HG03460 (cell line): Measurements from ENCODE around the gene FAM131A.

Source experiments
- ATAC-seq: cut with Tn5 transposase; IDR thresholded peaks from one replicate; pipeline ENCODE4 v1.9.1; 2021; ENCODE audit not compliant: unreplicated experiment

Gene FAM131A

DNA sequence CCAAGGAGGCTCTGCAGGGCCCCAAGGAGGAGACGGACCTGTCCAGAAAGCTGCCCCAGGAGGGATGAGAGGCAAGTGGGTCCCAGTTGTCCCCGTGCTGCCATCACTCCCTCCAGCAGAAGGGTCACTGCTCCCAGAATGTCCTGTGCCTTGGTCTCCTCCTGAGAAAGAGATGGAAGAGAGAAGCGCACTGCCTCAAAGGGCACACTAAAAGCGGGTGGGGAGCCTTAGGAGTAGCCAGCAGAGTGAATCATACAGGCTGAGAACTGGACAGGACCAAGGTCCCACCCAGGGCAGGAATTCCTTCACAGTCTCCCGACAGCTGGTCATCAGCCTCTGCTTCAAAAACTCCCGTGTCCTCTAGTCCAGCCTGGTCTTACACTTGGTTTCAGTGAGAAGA, 36.0 kb downstream of the FAM131A start:
- no peak for ATAC-seq

DNA sequence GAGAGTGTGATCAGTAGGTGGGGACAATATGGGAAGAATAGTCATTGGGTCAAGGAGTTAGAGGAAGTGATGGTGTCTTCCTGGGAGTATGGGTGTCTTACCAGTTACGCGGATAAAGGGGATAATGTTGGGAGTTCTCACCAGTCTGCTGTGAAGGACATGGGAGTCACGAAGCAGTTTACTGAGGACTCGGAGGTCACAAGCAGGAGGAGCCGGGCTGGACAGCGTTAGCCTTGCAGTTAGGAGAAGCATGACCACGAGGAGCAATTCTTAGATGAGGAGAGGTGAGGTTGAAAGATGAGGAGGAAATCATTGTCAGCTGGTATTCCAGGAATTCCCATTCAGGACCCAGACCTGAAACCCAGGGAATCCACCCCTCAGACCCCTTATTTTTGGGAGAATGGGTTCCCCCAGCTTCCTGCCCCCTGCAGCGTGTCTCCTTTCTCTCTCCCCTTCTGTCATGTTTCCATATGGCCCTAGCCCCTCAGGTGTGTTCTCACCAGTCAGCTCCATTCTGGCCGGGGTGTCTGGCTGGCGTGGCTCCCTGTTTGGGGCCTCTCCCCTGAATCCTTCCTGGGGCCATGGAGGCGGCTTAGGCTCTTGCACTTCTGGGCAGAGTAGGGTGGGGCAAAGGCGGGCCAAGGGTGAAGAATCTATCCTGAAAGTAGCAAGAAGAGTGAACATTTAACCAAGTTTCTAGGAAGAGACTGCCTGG, 38.5 kb downstream of the FAM131A start:
- ATAC-seq, result no peak

DNA sequence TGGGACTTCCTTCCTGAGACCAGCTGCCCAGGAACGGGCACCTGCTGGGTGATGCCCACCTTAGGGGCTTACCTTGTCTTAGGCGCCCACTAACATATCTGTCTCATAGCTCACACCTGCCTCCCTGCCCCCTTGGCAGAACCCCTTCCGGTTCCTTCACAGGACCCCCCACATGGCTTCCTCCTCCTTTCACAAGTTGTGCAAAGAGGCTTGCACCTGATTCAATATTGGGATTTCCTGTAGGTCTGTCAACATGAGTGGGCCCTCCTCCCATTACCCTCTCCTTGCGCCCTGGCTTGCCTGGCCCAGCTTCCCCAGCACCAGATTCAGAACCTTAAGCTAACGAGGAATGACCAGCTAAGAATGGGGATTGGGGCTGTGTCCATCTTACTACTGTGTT, 40.0 kb downstream of the FAM131A start:
- no peak for ATAC-seq

DNA sequence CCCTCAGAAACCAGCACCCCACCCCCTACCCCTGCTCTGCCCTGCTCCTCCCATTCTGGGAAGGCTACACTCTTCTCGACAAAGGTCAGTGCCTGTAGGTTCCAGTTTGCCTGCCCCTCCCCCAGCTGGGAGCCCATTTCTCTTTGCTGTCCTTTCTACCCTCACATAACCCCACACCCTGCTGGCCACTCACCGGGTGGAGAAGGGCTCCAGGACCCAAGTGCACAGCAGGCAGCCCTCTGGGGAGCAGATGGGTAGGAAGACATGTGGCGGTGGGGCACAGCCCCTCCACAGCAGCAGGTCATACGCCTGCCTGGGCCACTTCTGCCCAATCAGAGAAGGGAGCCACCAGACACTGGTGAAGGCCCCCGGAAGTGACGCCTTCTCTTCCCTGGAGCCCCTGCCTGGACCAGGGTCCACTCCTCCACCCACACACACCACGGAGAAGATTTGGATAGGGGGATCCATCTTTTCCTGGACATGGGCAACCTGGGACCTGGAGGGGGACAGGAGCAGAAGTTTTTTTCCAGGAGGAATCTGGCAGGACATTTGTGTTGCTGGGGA, 40.6 kb downstream of the FAM131A start, which contains the start of gene THPO:
TSS of gene THPO (minus strand) at position 326 of the 564 bp plus-strand sequence. CDS start 1,948 bp downstream, outside the sequence.
- ATAC-seq, result no peak

DNA sequence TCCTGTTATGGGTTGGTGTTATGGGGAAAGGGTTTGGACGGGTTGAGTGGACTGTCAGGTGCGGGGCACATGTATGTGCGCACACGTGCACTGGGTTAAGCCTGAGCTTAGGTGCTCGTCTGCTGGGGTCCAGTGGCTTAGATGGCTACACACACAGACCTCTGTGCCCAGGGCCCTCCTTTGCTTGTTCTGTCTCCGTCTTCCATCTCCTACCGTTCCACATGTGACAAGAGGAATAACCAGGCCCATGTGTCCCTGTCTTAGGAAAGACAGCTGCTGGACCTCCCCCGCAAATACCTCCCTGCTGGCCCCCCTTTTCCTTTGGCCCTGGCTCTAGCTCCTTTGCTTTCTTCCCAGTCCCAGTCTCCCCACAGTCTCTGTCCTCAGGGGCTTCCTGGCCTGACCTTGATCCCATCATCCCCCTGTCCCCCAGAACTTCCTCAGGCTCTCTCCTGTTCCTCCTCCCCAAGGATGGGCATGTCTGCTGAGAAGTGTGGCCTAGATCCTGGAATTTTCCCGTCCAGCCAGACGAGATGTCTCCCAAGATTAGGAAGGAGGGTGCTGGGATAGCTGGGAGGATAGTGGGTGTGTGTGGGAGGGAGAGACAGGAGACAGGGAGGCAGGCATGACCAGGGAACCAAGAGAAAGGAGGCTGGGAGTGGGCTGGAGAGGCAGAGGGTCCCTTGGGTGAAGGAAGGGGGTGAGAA, 41.4 kb downstream of the FAM131A start:
- ATAC-seq, result no peak

DNA sequence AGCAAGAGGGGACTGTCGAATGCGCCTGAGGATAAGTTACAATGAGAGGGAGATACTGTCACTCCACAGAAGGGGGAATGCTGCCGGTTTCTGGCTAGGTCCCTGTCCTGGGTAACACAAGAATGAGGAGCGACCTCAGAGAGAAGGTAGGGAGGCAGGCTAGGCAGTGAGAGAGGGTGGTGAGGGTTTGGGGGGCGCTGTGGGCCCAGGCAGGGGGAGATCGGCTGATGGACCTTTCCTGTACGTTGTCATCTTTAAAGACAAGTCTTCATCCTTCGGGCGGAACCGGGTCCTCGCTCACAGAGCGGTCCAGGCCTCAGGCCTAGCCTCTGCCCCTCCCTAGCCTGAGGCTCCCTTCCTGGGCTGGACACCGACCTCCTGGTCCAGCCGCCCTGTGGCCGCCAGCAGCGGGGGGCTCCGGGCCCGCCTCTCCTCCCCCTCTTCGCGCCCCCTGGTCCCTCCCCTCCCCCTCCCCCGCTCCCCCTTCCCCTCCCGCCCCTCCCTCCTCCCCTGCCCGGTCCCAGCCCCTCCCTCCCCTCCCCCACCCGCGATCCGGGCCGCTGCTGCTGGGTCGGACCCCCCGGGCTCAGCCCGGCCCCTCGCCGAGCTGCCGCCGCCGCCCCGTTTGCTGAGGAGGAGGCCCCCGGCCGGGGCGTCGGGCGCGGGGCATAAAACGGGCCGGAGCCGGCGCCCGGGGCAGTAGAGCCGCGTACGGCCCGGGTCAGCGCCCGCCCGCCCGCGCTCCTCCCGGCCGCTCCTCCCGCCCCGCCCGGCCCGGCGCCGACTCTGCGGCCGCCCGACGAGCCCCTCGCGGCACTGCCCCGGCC, 42.2 kb downstream of the FAM131A start, which contains the start of gene CHRD:
TSS of gene CHRD (plus strand) at position 697 of the 827 bp plus-strand sequence. CDS start 265 bp downstream, outside the sequence.
- ATAC-seq, result no peak

DNA sequence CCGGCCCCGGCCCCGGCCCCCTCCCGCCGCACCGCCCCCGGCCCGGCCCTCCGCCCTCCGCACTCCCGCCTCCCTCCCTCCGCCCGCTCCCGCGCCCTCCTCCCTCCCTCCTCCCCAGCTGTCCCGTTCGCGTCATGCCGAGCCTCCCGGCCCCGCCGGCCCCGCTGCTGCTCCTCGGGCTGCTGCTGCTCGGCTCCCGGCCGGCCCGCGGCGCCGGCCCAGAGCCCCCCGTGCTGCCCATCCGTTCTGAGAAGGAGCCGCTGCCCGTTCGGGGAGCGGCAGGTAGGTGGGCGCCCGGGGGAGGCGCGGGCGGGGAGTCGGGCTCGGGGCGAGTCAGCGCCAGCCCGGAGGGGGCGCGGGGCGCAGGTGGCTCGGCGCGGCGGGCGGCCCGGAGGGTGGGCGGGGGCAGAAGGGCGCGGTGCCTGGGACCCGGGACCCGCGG, 42.8 kb downstream of the FAM131A start:
- no peak for ATAC-seq

DNA sequence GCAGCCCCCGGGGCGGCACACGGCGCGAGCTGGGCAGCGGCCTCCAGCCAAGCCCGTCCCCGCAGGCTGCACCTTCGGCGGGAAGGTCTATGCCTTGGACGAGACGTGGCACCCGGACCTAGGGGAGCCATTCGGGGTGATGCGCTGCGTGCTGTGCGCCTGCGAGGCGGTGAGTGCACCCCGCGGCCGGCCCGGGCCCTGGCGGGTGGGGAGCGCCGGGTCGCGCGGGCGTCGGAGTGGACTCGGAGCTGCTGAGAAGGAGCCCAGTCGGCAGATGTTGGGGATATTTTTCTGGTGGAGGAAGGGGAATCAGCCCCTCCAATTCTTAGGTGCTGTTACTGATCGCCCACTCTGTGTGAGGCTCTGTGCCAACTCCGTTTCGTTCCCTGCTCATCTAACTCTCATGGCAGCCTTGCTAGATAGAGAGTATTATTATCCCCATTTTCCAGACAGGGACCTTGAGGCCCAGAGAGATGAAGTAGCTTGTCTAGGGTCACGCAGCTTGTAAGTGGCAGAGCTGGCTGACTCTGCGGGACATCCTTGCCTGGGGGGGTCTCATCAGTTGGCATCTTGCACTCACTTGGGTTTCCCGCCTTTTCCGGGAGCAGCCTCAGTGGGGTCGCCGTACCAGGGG, 43.3 kb downstream of the FAM131A start:
- no peak for ATAC-seq

DNA sequence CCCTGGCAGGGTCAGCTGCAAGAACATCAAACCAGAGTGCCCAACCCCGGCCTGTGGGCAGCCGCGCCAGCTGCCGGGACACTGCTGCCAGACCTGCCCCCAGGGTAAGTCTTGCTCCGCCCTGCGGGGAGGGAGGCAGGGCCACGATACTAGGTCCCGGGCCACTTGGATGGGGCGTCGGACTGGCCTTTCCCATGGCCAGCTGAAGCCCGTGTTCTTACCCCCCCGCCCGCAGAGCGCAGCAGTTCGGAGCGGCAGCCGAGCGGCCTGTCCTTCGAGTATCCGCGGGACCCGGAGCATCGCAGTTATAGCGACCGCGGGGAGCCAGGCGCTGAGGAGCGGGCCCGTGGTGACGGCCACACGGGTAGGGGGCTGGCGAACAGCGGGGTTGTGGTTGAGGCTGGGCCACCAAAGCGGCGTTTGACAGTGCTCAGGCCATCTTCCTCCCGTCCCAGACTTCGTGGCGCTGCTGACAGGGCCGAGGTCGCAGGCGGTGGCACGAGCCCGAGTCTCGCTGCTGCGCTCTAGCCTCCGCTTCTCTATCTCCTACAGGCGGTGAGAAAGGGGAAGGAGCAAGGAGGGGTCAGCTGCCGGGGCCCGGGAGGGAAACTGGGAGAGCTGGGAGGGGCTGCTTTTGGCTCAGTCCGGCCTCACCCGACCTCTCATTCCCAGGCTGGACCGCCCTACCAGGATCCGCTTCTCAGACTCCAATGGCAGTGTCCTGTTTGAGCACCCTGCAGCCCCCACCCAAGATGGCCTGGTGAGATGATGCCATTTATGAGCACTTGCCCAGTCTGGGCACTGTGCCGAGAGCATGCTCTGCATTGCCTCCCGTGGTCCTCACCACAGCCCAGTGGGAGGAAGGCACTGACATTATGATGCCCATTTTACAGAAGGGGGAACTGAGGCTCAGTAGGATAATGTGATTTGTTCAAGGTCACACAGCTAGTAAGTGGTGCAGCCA, 44.1 kb downstream of the FAM131A start:
- no peak for ATAC-seq

DNA sequence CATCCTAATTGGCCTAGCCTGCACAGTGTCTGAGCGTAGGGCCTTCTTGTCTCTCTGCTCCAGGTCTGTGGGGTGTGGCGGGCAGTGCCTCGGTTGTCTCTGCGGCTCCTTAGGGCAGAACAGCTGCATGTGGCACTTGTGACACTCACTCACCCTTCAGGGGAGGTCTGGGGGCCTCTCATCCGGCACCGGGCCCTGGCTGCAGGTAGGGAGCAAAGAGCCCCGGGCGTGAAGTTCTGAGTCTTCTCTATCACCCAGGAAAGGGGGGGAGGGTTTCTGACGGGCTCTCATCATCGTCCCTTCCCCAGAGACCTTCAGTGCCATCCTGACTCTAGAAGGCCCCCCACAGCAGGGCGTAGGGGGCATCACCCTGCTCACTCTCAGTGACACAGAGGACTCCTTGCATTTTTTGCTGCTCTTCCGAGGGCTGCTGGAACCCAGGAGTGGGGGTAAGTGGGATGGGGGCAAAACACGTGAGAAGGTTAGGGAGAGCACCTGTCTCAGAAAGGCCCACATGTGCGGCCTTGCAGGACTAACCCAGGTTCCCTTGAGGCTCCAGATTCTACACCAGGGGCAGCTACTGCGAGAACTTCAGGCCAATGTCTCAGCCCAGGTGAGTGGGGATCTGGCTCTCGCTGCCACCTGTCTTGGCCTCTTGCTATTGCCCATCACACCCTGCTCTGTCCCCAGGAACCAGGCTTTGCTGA, 45.1 kb downstream of the FAM131A start:
- no peak for ATAC-seq

DNA sequence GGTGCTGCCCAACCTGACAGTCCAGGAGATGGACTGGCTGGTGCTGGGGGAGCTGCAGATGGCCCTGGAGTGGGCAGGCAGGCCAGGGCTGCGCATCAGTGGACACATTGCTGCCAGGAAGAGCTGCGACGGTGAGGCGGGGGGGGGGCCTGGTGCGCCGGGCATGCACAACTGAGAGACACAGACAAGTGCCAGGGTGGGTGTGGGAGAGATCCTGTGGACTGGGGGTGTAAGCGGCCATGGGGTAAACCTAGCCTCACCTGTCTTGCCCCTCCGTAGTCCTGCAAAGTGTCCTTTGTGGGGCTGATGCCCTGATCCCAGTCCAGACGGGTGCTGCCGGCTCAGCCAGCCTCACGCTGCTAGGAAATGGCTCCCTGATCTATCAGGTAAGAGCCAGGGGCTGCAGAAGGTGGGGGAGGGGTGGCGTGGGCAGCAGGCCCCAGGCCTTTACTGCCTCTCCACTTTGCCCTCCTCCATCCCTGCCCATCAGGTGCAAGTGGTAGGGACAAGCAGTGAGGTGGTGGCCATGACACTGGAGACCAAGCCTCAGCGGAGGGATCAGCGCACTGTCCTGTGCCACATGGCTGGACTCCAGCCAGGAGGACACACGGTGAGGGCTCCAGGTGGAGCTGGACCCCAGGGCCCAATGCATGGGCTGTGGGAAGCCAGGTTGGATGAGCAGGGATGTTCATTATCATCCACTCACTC, 45.8 kb downstream of the FAM131A start:
- ATAC-seq, result no peak

DNA sequence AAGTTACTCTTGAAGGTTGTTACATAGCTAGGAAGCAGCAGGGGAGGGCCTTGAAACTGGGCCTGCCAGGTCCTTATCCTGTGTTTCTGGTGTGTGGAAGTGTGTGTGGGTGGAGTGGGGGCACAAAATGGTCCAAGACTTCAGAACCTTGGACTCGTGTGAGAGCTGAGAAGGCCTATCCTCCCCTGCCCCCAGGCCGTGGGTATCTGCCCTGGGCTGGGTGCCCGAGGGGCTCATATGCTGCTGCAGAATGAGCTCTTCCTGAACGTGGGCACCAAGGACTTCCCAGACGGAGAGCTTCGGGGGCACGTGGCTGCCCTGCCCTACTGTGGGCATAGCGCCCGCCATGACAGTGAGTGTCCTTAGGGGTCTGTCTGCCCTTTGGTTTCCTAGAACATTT, 46.9 kb downstream of the FAM131A start:
- ATAC-seq, result no peak

DNA sequence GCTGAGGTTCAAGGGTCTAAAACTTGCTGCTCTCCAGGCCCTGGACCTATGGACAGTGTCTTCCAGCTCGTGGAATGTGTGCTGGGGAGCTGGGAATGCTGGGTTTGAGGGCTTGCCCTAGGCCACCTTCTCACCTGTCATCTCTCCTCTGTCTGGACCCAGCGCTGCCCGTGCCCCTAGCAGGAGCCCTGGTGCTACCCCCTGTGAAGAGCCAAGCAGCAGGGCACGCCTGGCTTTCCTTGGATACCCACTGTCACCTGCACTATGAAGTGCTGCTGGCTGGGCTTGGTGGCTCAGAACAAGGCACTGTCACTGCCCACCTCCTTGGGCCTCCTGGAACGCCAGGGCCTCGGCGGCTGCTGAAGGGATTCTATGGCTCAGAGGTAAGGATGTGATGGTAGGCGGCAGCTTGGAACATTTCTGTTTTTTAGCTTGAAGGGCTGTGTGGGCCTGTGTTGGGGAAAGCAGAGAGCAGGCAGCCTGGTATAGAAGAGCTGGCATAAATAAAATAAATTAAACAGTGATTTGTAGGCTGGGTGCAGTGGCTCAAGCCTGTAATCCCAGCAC, 47.5 kb downstream of the FAM131A start:
- ATAC-seq, result no peak

DNA sequence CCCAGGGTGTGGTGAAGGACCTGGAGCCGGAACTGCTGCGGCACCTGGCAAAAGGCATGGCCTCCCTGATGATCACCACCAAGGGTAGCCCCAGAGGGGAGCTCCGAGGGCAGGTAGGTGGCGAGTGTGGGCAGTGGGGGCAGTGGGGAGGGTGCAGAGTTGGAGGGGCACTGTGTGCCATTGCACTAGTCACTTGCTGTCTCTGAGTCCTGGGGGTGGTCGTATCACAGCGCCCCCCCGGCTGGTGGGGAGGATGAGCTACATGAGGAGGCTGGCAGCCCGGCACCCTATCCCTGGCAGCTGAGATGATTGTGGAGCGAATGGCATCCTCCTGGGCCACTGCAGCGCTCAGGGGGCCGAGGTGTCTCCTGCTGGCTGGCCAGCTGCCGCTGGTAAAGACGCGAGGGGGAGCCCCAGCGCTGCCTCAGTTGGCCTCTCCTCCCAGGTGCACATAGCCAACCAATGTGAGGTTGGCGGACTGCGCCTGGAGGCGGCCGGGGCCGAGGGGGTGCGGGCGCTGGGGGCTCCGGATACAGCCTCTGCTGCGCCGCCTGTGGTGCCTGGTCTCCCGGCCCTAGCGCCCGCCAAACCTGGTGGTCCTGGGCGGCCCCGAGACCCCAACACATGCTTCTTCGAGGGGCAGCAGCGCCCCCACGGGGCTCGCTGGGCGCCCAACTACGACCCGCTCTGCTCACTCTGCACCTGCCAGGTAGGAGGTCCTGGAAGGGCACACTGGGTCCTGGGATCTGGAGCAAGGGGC, 48.8 kb downstream of the FAM131A start:
- ATAC-seq, result no peak

DNA sequence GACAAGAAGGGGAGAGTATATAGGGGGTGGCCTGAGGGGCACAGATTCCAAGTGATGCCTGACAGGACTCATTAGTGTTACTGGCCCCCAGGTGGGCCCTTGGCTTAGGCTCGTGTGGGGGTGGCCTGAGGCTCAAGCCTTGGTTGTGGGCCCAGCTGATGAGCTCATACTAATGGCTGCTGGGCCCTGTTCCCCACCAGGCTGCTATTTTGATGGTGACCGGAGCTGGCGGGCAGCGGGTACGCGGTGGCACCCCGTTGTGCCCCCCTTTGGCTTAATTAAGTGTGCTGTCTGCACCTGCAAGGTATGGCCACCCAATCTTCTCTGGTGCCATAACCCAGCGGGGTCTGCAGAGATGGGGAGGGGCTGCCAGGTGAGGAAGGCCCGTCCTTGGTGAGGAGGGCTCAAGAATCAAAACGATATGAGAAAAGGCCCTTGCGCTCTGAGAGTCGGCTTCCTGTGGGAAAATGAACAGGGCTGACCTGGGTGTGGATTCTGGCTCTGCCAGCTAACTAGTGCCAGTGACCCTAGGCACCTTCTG, 49.8 kb downstream of the FAM131A start:
- no peak for ATAC-seq

DNA sequence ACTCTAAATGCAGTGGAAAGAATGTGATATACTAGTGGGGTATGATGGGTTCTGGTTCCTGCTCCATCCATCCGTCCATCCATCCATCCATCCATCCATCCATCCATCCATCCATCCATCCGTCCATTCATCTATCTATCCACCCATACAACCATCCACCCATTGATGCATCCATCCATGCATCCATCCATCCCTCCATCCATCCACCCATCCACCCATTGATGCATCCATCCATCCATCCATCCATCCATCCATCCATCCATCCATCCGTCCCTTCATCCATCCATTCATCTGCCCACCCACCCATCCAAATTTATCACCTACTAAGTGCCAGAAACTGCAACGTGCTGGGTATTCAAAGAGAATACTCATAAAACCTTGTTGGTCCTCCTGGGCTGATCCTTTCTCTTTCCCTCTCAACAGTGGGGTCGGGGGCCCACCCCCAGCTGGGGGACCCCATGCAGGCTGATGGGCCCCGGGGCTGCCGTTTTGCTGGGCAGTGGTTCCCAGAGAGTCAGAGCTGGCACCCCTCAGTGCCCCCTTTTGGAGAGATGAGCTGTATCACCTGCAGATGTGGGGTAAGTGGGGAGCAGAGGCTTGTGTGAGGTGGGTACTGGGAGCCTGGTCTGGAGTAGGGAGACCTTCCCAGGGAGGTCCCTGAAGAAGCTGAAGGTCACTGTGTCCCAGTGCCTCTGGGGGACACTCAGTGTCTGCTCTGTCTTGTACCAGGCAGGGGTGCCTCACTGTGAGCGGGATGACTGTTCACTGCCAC, 51.0 kb downstream of the FAM131A start:
- ATAC-seq, result no peak
